ENCODE results near the gene RNF11.

- TF ChIP-seq CTCF (optimal IDR thresholded peaks at IDR 0.05 in 1 of 3, IDR thresholded peaks at IDR 0.05 in 1 of 3, conservative IDR thresholded peaks at IDR 0.05 in 1 of 3; ENCODE audit: extremely low read depth in 1 of 3, insufficient read depth in 2 of 3, low read length in 3 of 3) (no peak), EZH2 (IDR thresholded peaks at IDR 0.05; ENCODE audit: low read length) (no peak)
Measured at GRCh38 chr1:51288578-51288977, 52.5 kb downstream of the RNF11 start.
